CD4-positive, alpha-beta T cell (primary cell): ENCODE data around the gene POU6F1. TPM values are rescaled to one million over a fixed set of nuclear protein-coding genes. Genes with fewer than 3 reads are reported as not detected.

Experiments used
- ATAC-seq: fragments of 200-7000 bp; cut with Tn5 transposase; one replicate; pipeline ENCODE4 v1.10.0; 2022; ENCODE audit warnings: mild to moderate bottlenecking; ENCODE audit not compliant: poor library complexity
- CTCF ChIA-PET: fragments of 350-600 bp; sonication (Branson Sonifier 250); formaldehyde crosslinking; loops from one replicate; lab custom pipeline; 2021; ENCODE audit warnings: antibody characterized with exemption, inconsistent platforms; lab: Charles Lee
- POLR2A ChIA-PET: fragments of 350-600 bp; sonication (Branson Sonifier 250); formaldehyde crosslinking; loops from one replicate; lab custom pipeline; 2021; ENCODE audit warnings: antibody characterized with exemption, inconsistent platforms; lab: Charles Lee
- DNase-seq, 14 experiments: peaks; one replicate each; pipeline ENCODE4 v3.0.0-alpha.2; 2013 to 2020; ENCODE audit warnings: mixed read lengths in 2 of 14
- H3K27ac ChIP-seq, 2 donors: one replicate each; pipeline versions ENCODE4 v1.5.1 to v1.7.0; 2013; ENCODE audit warnings: low read length in 2 of 2, low read depth in 1 of 2, mild to moderate bottlenecking in 1 of 2
- H3K27me3 ChIP-seq, 2 experiments: 1 replicate in 1 of 2; 2 replicates in 1 of 2; pipeline versions ENCODE4 v1.6.1 to v1.7.0; 2013; ENCODE audit warnings: low read length in 2 of 2, control low read depth in 1 of 2, mild to moderate bottlenecking in 1 of 2, moderate library complexity in 1 of 2; ENCODE audit not compliant: insufficient read depth in 2 of 2, control insufficient read depth in 1 of 2
- H3K36me3 ChIP-seq: one replicate; pipeline ENCODE4 v1.6.1; 2013; ENCODE audit warnings: low read length, control low read depth; ENCODE audit not compliant: insufficient read depth
- H3K4me1 ChIP-seq: one replicate; pipeline ENCODE4 v1.6.1; 2013; ENCODE audit warnings: low read length, control low read depth; ENCODE audit not compliant: insufficient read depth
- H3K4me3 ChIP-seq: one replicate; pipeline ENCODE4 v1.5.1; 2013; ENCODE audit warnings: mild to moderate bottlenecking, low read length, moderate library complexity
- H3K9me3 ChIP-seq, 2 experiments: 1 replicate in 1 of 2; 2 replicates in 1 of 2; pipeline versions ENCODE4 v1.6.1 to v1.7.0; 2013; ENCODE audit warnings: low read length in 2 of 2, mild to moderate bottlenecking in 2 of 2, control low read depth in 1 of 2, moderate library complexity in 1 of 2; ENCODE audit not compliant: control insufficient read depth in 1 of 2, insufficient read depth in 1 of 2
- H3K27ac Mint-ChIP-seq: one replicate; pipeline ENCODE4 v1.8.0; 2020; ENCODE audit warnings: mixed read lengths
- H3K27me3 Mint-ChIP-seq: one replicate; pipeline ENCODE4 v1.8.0; 2021; ENCODE audit warnings: mixed read lengths
- H3K36me3 Mint-ChIP-seq: one replicate; pipeline ENCODE4 v1.8.0; 2021; ENCODE audit warnings: low read depth, mixed read lengths
- H3K4me1 Mint-ChIP-seq: one replicate; pipeline ENCODE4 v1.8.0; 2021; ENCODE audit warnings: low read depth, mixed read lengths
- H3K4me3 Mint-ChIP-seq: one replicate; pipeline ENCODE4 v1.8.0; 2020; ENCODE audit warnings: mild to moderate bottlenecking, mixed read lengths
- H3K9me3 Mint-ChIP-seq: one replicate; pipeline ENCODE4 v1.8.0; 2020; ENCODE audit warnings: mixed read lengths
- CTCF ChIP-seq: fragments of 200-600 bp; IDR thresholded peaks from one replicate; pipeline ENCODE4 v1.8.0; 2022; ENCODE audit warnings: antibody characterized with exemption, mild to moderate bottlenecking
- intact Hi-C, 2 experiments: fragments of 100-400 bp; cut with DNase I in 1 of 2; cut with micrococcal nuclease in 1 of 2; formaldehyde crosslinking; loops; one replicate each; pipeline versions ENCODE4 v1.15.1 to v1.9.0; 2023 to 2025; cut with DNase I, micrococcal nuclease
- total RNA-seq, 174 experiments: library from RNA in 2 of 174; stranded (reverse) in 2 of 174; gene quantifications; one replicate each; pipeline ENCODE4 v1.2.3 and lab custom pipeline; 2021 to 2026

Gene POU6F1
- total RNA-seq, 2 experiments from 2014 or later, result 31.7 to 36.8 TPM

- no peak for TF ChIP-seq CTCF
- DNase-seq (no peak), ATAC-seq (no peak)
- Mint-ChIP-seq H3K36me3 (peaks cover 18% of the 10 kb centered on the region), H3K27me3 (no peaks in the 10 kb centered on the region), H3K9me3 (no peaks in the 10 kb centered on the region), H3K27ac (no peak overlapping the region), H3K4me1 (peaks cover 23% of the 10 kb centered on the region), H3K4me3 (no peak overlapping the region)
- intact Hi-C loops, result no loop called here
- Histone ChIP-seq H3K27ac (no peak overlapping the region), H3K4me3 (no peak overlapping the region), H3K9me3 (no peaks in the 10 kb centered on the region), H3K27me3 (no peaks in the 10 kb centered on the region), H3K36me3 (peaks cover 10% of the 10 kb centered on the region), H3K4me1 (peaks cover 12% of the 10 kb centered on the region)
- POLR2A ChIA-PET, result no interaction called here
- CTCF ChIA-PET, result no interaction called here
These were observed 19.1 kb downstream of the POU6F1 start for GRCh38 chr12:51198568-51199365.

- Histone ChIP-seq H3K4me1 (peaks cover 4% of the 10 kb centered on the region), H3K9me3 (no peaks in the 10 kb centered on the region), H3K36me3 (peaks cover 10% of the 10 kb centered on the region), H3K27me3 (no peaks in the 10 kb centered on the region), H3K27ac (no peak overlapping the region), H3K4me3 (no peak overlapping the region)
- Mint-ChIP-seq H3K4me1 (peaks cover 15% of the 10 kb centered on the region), H3K36me3 (peaks cover 16% of the 10 kb centered on the region), H3K9me3 (no peaks in the 10 kb centered on the region), H3K27ac (no peak overlapping the region), H3K27me3 (no peaks in the 10 kb centered on the region), H3K4me3 (no peak overlapping the region)
- intact Hi-C loops, result no loop called here
- no peak for DNase-seq
- TF ChIP-seq CTCF, result no peak
- POLR2A ChIA-PET, result no interaction called here
- no peak for ATAC-seq
- CTCF ChIA-PET, result no interaction called here
These were observed 19.9 kb downstream of the POU6F1 start for GRCh38 chr12:51197736-51198567.

- no peaks in the 10 kb centered on the region for H3K9me3 Mint-ChIP-seq
- DNase-seq (no peak), ATAC-seq (no peak)
- no peaks in the 10 kb centered on the region for H3K4me1 ChIP-seq
- no peak overlapping the region for H3K27ac ChIP-seq
- intact Hi-C loops, result no loop called here
- H3K27me3 Mint-ChIP-seq, result no peaks in the 10 kb centered on the region
- peaks cover 13% of the 10 kb centered on the region for H3K36me3 ChIP-seq
- no peak overlapping the region for H3K27ac Mint-ChIP-seq
- H3K9me3 ChIP-seq, result no peaks in the 10 kb centered on the region
- no peaks in the 10 kb centered on the region for H3K27me3 ChIP-seq
- peaks cover 7% of the 10 kb centered on the region for H3K4me1 Mint-ChIP-seq
- no peak overlapping the region for H3K4me3 ChIP-seq
- CTCF ChIA-PET, result interaction anchor here (1.3 kb wide), 1 partner anchor 15 kb away, joined by 3 read pairs; no protein-coding TSS in a partner anchor
- TF ChIP-seq CTCF, result no peak
- no peak overlapping the region for H3K4me3 Mint-ChIP-seq
- POLR2A ChIA-PET, result no interaction called here
- peaks cover 22% of the 10 kb centered on the region for H3K36me3 Mint-ChIP-seq
These were observed 21.3 kb downstream of the POU6F1 start for GRCh38 chr12:51196547-51196946.
